HG02852 (cell line): ENCODE results near the gene HS6ST1.
"Not testable (repeated sequence)": the region's sequence is repeated elsewhere in the genome, so short reads cannot be mapped to it uniquely, and the experiment has no call there.

Experiments used
- ATAC-seq: cut with Tn5 transposase; IDR thresholded peaks from one replicate; pipeline ENCODE4 v1.9.1; 2021; ENCODE audit warnings: mild to moderate bottlenecking, moderate library complexity; ENCODE audit not compliant: unreplicated experiment

HS6ST1 gene

DNA sequence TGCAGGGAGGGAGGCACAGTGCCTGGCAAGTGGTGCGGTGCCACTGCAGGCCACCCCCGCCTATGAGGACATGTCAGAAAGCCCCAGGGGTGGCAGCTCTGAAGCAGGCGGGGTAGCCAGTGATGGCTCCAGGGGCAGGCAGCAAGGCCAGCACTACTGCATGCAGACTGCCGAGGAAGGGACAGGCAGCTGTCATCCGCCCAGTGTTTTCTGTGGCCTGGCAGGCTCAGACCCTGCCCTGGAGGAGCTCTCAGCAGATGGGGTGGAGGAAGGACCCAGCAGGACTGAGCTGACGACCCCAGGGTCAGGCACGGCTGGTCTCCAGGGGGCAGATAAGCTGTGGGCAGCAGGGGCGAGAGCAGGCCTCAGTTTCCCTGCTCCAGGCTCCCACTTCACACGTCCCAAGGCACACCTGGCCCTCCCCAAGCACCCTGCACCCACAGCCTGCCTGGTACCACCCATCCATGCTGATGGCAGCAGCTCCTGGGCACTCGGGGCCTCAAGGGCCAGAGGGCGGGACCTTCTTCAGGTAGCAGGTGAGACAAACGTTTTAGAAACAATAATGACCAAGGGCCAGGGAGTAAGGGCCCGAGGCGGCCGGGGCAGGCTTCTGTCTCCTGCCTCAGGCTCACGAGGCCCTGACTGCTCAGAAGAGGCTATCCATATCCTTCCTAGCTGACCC lies 48.5 kb downstream of the HS6ST1 start:
- ATAC-seq: no peak

DNA sequence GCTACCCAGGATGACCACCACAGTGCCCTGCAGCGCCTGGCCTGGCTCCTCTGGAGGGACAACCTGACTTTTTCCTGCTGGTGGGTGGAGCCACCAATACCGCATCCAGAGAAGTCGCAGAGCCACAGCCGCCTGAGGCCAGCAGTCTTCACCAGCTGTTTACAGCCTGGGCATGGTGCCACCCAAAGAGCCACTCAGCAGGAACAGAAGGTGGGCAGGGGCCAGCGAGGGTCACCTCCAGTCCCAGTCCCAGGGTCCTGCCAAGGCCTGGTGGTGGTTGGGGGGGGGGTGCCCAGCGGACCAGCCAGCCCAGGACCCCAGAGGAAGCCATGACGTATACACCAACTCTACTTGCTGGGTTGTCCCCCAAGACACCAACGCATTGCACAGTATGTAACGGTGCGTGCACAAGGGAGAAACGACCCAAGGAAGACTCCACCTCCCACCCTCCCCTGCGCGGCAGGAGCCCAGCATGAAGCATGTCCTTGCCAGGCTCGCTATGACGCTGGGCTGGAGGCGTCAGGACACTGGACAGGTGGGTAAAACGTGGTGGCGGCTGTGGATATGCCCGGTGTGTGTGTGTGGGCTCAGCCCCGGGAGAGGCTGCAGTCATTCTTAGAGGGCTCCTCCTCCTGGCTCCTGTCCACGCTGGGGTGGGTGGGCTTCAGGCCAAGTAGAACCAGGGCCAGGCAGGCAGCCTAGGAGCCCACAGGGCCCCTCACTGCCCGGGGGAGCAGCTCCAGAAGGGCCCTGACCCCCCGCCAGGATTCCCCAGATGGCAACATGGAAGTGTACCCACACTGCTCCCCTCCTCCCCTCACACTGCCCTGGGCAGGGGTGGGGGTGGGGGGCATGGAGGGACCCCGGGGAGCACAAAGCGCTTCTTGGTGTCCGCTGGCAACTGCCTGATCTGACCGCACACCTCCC lies 49.3 kb downstream of the HS6ST1 start:
- no peak for ATAC-seq

DNA sequence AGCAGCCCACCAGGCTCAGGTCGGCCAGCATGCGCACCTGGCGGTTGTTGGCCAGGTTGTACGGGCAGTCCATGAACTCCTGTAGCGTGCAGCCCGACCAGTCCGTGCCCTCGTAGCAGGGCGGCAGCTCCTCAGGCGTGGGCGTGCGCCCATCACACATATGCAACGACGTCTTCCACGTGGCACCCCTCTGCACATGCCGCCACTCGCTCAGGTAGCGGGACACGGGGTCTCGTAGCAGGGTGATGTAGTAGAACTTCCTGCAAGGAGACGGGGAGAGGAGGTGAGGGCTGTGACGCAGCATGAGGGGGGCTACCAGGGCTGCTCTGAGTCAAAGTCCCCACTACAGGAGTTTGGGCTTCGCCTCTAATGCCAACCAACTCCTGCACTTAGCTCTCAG lies 50.1 kb downstream of the HS6ST1 start:
- not testable (repeated sequence) for ATAC-seq

DNA sequence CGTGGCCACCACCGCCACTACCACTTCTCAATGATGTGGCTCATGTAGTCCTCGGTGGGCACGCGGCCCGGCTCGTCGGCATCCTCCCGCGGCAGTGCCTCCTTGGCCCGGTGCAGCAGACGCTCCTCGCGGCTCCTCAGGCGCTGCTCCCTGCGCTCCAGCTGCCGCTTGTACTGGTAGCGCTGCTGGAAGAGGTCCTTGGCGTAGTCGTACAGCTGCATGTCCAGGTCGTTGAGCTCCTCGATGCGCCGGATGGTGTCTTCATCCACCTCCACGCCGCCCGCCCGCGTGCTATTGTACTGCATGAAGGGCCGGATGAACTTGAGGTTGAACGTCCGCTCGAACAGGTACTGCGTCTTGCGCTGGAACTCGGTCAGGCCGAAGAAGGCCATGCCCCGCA lies 50.5 kb downstream of the HS6ST1 start:
- not testable (repeated sequence) for ATAC-seq

DNA sequence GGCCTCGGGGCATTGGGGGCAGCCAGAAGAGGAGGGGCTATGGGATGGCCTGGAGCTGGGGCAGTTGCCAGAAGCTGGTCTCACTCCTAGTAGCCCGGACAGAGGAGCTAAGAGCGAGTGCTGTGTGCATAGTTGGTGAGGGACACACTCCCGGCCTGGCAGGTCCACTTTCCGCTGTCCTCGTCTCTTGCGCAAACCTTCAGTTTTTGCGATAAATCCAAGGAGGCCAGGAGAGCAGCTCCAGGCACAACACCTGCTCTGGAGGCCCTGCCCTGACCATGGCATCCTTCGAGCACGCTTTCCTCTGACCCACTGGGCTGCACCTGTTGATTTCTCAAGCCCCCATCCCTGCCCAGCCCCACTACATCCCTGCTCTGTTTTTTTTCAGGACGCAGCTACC lies 51.0 kb downstream of the HS6ST1 start:
- not testable (repeated sequence) for ATAC-seq

DNA sequence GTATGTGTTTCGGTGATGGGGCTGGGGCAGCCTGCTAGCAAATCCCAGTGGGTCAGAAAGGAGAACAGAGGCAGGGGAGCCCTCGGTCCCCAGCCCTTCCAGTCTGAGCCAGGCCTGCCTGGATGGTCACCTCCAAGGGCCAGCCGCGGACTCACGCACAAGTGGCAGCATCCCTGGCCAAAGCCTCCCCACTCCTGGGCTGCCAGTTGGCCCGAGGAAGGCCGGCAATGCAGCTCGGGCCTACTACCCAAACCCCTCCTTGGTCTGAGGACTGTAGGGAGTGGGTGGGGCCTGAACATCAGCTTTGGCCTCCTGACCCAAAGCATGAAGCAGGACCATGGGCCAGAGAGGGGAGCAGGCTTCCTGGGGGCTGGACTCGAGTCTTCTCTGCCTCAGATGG lies 51.5 kb downstream of the HS6ST1 start:
- not testable (repeated sequence) for ATAC-seq

DNA sequence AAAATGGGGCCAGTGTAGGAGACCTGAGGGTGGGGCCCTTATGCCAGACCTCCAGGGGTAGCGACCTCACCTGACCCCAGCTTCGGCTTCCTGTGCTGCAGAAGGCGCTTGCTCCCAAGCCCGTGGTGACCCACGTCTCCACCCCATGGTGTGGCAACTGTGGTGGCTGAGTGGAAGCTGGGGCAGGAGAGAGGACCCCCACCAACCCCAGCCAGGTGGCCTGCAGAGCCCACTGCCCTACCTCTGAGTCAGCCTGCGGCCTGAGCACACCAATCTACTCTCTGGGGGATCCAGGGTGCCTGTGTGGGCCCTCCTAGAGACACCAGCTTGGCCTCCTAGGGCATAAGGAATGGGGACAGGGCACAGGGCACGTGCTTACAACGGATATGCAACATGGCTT lies 52.2 kb downstream of the HS6ST1 start:
- not testable (repeated sequence) for ATAC-seq

DNA sequence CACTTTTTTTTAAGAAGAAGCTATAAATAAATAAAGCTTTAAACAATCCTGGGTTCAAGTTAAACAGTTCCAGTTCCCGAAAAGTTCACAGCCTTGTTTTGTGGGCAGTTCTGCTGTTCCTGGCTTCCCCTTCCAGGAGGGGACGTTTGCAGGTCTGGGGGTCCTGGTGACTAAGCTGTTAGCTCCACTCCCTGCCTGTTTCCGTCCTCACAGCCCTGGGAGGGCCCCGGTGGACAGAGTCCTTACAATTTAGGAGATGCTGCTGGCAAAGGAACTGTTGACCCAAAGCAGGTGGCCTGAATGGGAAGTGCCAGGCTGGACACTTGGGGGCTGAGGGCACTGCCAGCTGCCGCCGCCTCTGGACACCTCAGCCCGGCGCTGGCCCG lies 53.1 kb downstream of the HS6ST1 start:
- not testable (repeated sequence) for ATAC-seq

DNA sequence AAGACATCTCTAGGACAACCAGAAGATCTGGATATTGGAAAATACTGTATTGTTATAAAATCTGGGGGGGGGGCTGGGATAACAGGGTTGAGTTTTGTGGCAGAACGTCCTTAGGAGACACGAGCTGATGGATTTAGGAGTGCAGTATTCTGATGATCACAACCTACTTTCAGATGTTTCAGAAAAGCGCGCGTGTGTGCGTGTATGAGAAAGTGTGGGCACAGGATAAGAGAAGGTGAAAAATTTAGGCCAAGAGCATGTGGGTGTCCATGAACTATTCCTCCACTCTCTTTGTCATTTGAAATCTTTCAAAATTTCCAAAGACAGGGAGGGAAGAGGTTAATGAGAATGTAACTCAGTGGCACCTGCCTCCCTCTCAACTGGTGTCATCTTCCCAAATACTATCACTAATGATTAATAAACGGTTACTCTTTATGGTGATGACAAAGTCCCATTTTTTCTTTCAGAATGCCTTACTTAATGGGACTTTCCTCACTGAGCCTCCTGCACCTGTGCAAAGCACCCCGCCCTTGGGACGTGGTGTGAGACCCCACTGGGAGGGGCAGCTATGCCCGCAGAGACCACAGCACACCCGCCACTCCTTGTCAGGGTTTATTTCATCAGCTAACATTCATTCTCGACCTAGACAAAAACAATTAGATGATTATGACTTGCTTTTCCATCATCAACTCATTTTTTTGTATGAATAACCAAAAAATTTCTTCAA lies 53.6 kb downstream of the HS6ST1 start:
- ATAC-seq: no peak

DNA sequence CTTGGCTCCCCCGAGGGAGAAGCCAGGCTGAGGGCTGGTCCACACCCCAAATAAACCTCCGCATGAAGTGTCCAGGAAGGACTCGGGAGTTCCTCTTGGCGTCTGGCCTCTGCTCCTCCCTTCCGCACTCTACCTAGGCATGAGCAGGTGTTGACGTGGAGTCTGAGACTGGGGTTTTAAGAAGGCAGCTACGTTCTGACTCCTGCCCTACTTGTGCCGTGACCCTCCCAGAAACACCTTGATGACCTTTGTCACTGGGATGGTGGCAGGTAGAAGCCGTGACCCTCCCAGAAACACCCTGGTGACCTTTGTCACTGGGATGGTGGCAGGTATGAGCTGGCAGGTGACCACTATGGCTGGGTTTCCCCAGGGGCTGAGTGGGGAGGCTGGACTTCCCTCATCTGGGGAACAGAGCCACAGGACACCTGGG lies 54.8 kb downstream of the HS6ST1 start:
- ATAC-seq: no peak

DNA sequence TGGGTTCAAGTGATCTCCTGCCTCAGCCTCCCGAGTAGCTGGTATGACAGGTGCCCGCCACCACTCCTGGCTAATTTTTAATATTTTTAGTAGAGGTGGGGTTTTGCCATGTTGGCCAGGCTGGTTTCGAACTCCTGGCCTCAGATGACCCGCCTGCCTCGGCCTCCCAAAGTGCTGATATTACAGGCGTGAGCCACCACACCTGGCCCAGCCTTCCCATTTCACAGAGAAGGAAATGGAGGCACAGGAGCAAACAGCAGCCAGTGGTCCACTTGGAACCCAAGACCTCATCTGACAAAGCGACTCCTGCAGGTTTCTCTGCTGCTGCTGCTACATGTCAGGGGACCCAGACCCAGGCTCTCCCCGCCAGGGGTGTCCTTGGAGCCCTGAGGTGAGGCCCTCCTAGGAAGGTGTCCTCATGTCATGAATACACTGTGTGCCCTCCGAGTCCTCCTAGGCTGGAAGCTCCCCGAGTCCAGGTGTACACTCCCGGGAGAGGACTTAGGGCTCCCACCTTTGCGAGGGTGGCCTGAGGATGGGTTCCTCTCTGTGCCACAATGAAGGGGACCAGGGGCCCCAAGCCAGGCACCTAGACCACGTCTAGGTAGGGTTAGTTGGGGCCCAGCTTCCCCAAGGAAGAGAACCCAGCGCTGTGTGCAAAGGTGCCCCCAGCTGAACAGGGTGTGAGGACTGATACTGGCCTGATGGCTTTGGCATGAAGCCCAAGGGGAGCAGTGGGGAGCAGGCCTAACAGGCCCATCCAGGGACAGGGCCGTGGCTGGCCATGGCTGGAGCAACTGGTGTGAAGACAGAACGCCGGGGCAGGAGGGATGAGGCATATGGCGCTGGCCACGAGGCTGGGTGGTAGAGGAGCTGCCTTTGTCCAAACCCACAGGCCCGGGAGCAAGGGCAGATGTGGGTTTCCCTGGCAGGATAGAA lies 56.1 kb downstream of the HS6ST1 start:
- no peak for ATAC-seq

DNA sequence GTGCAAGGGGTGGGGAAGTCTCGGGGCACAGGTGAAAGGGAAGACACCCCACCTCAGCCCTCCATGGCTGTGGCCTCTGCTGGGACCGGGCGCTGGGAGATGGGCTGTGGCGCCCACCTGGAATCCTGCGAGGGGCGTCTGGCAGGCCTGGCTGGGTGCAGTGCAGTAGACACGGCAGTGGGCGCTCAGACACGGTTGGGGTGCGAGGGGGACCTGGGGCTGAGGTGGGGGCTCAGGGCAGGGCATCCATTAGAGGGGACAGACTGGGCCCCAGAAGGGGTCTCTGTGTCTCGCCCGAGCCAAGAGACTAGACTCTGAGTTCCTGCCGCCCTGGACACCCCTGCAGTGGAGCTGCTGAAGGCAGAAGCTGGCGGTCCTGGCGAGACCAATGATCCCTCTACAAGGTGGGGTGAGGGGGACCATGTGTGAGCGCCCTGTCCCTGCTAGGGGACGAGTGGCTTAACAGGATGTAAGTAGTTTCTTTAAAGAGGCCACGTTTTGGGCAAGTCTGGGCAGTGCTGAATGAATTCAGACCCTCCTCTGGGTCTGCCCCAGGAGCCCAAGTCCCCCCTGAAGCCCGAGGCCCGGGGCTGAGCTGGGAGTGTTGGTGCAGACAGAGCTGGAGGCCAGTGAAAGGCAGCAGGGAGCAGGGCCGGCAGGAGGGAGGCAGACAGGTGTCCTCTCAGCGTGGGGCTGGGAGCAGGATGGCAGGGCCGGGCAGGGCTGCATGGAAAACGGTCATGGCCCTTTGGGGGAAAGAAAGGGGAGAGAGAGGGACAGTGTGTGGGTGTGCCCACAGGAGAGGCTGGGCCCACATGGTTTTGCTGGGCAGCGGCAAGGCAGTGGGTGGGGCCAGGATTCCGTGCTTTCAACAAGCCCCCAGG lies 57.2 kb downstream of the HS6ST1 start:
- ATAC-seq: no peak

DNA sequence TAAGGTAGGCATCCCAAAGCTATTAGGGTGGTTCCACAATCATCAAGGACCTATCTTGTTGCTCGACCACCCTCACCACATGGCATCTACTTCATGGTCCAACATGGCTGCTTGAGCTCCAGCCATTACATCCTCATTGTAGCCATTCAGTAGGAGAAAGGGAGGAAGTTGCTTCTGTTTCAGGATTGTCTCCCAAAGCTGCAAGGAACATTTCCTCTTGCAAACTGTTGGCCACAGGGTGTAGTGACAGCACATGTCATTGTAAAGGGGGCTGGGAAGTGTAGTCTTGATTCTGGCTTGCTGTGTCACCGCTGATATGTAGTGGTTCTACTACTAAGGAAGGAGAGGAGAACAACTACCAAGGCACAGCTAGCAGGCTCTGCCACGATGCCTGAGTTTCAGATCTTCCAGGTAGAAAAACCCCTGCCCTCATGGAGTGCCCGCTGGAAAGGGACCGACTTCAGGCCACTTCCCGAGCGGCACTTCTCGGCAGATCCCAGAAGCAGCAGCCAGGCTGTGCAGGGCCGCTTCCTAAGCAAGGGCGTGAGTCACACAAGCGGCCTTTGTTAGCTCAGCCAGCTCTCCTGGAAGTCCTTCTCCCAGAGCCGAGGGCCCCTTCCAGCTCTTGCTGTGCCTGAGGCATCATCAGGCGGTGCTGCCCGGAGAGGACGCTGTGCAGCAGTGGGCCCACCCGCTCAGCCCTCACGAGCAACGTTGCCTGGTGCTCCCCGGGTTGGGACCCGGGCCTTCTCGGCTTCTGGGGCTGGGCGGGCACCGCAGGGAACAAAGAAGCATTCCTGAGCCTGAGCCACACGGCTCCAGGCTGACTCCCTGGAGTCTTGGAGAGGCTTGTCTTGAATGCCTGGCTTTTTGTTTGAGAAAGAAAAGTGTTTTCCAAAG lies 58.2 kb downstream of the HS6ST1 start:
- no peak for ATAC-seq

DNA sequence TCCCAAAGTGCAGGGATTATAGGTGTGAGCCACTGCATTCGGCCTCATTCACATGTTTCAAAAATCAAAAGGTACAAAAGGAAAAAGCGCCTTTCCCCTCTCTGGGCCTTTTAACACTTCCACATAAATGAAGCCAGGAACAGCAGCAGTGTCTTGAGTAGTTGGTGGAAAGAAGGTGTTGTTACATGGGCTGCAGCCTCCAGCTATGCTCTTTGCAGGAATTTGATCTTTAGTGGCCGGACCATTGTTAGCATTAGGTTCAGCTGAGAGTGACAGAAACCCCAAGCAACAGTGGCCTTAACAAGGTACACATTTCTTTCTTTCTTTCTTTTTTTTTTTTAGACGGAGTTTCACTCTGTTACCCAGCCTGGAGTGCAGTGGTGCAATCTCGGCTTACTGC lies 59.1 kb downstream of the HS6ST1 start:
- no peak for ATAC-seq

DNA sequence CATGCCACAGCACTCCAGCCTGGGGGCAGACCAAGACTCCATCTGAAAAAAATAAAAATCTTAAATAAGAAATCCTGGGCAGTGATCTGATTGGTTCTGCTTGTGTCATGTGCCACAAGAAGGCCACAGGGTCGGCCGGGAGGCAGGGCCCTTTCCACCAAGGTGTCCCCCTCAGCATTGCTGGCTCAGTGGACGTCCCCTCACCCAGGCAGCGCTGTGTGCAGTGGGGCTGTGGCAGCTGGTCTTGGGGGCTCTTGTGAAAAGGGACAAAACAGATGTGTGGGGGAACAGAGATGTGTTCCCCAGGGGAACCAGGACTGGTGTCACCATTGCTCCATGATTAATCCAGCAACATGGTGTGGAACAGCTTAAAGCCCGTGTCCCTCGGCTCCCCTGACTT lies 60.5 kb downstream of the HS6ST1 start:
- ATAC-seq: no peak

DNA sequence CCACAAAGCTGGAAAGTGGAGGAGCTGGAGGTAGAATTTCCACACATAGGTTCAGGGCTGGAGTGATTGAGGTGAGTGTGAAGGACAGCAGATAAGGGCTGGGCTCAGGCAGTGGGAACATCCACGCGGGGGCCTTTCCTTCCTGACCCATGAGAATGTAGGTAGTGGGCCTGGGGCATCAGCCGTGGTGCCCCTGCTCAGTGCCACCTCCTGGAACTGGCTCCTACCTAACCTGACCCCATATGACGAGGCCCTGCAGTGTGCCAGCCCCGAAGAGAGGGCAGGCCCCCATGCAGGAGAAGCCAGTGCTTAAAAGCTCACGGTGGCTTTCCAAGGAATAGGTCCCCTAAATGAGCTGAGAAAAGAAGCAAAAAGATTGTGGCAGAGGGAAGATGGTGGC lies 66.2 kb downstream of the HS6ST1 start:
- no peak for ATAC-seq

DNA sequence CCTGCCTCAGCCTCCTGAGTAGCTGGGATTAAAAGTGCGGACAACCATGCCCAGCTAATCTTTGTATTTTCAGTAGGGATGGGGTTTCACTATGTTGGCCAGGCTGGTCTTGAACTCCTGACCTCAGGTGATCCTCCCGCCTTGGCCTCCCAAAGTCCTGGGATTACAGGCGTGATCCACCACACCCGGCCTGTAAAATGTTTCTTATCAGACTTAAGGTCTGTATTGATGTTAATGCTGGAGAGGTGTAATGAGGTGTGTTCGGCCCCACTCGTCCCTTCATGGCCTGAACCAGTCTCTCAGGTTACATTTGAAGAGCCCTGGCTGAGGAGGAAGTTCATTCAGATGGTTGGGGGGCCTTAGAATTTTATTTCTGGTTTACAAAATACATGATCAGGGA lies 66.6 kb downstream of the HS6ST1 start:
- not testable (repeated sequence) for ATAC-seq

DNA sequence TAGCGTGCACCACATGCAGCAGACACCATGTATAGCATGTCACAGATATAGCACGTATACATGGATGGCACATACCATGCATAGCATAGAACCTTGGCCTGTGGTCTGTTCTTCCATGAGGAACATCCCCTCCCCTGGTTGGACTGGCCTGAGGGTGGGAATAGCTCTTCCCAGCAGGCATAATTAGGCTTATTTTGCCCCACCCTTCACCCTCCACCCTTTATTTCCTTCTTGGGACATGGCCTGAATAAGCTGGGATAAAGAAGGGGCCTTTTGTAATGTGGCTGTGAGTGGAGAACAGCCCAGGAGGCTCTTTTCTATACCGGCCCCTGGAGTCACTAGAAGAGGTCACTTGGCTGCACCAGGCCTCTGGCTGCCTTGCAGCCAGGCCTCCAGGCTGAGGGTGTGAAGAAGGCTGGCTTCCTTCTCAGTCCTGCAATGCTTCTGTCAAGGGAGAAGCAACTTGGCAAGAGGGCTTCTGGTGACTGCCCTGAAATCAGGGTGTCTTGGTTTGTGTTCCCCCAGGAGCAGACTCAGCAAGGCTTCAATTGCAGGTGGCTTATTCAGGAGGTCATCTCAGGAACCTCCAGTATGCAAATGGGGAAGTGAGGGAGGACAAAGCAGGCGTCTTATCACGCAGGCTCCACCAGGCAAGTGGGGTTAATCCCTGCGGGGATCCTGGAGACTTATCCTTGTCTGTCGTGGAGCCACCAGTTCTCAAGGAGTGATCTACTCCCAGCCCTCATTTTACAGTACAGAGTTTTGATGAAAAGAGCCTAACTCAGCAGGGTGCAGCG lies 68.2 kb downstream of the HS6ST1 start:
- ATAC-seq: no peak
